Liver (tissue), 9 donors: Measurements from ENCODE around the gene ECE1. TPM values are rescaled to one million over a fixed set of nuclear protein-coding genes. Genes with fewer than 3 reads are reported as not detected.

Source experiments
- DNase-seq: peaks from one replicate; pipeline ENCODE4 v3.0.0-alpha.2; 2017; ENCODE audit warnings: low spot score
- H3K27ac ChIP-seq, 2 donors: one replicate each; pipeline ENCODE4 v1.7.0; 2013; ENCODE audit warnings: inconsistent platforms in 2 of 2, low read length in 2 of 2, control low read depth in 1 of 2, low read depth in 1 of 2, mild to moderate bottlenecking in 1 of 2
- H3K27me3 ChIP-seq, 4 donors: one replicate each; pipeline versions ENCODE4 v1.6.1 to v1.7.0; 2013; ENCODE audit warnings: low read length in 3 of 4, inconsistent platforms in 1 of 4, mild to moderate bottlenecking in 1 of 4, moderate library complexity in 1 of 4; ENCODE audit not compliant: control insufficient read depth in 4 of 4, insufficient read depth in 4 of 4
- H3K36me3 ChIP-seq, 4 donors: one replicate each; pipeline versions ENCODE4 v1.6.1 to v1.7.0; 2013; ENCODE audit warnings: low read length in 3 of 4, mild to moderate bottlenecking in 3 of 4, low read depth in 1 of 4, moderate library complexity in 1 of 4; ENCODE audit not compliant: control insufficient read depth in 4 of 4, insufficient read depth in 3 of 4
- H3K4me1 ChIP-seq, 4 donors: one replicate each; pipeline versions ENCODE4 v1.6.1 to v1.7.0; 2013; ENCODE audit warnings: low read length in 3 of 4, mild to moderate bottlenecking in 3 of 4, moderate library complexity in 1 of 4; ENCODE audit not compliant: control insufficient read depth in 4 of 4, insufficient read depth in 4 of 4
- H3K4me3 ChIP-seq, 3 donors: one replicate each; pipeline versions ENCODE4 v1.6.1 to v1.7.0; 2013; ENCODE audit warnings: low read length in 3 of 3, control low read depth in 1 of 3, low read depth in 1 of 3, mild to moderate bottlenecking in 1 of 3
- H3K9ac ChIP-seq, 2 donors: one replicate each; pipeline ENCODE4 v1.7.0; 2013; ENCODE audit warnings: low read length in 2 of 2, mild to moderate bottlenecking in 2 of 2, moderate library complexity in 2 of 2, control low read depth in 1 of 2, low read depth in 1 of 2
- H3K9me3 ChIP-seq, 4 donors: one replicate each; pipeline versions ENCODE4 v1.6.1 to v1.7.0; 2013; ENCODE audit warnings: low read length in 3 of 4; ENCODE audit not compliant: control insufficient read depth in 4 of 4
- FOXA1 ChIP-seq: IDR thresholded peaks from 2 replicates; pipeline ENCODE4 v1.6.1; 2016; ENCODE audit warnings: antibody characterized with exemption
- GABPA ChIP-seq, 2 donors: IDR thresholded peaks in 1 of 2; conservative IDR thresholded peaks in 1 of 2; 2 replicates each; pipeline ENCODE4 v1.6.1; 2016; ENCODE audit warnings: antibody characterized with exemption in 2 of 2, mild to moderate bottlenecking in 1 of 2, moderate library complexity in 1 of 2
- HNF4A ChIP-seq, 2 donors: conservative IDR thresholded peaks; 2 replicates each; pipeline ENCODE4 v1.6.1; 2016; ENCODE audit warnings: antibody characterized with exemption in 2 of 2, mild to moderate bottlenecking in 2 of 2
- JUND ChIP-seq, 2 donors: IDR thresholded peaks; 2 replicates each; pipeline ENCODE4 v1.6.1; 2016; ENCODE audit warnings: antibody characterized with exemption in 2 of 2
- RAD21 ChIP-seq, 2 donors: IDR thresholded peaks; 2 replicates each; pipeline ENCODE4 v1.6.1; 2016; ENCODE audit warnings: antibody characterized with exemption in 2 of 2, mild to moderate bottlenecking in 2 of 2
- RXRA ChIP-seq, 2 donors: IDR thresholded peaks; 2 replicates each; pipeline ENCODE4 v1.6.1; 2017 to 2018; ENCODE audit warnings: antibody characterized with exemption in 2 of 2, mild to moderate bottlenecking in 1 of 2
- SP1 ChIP-seq: IDR thresholded peaks from 2 replicates; pipeline ENCODE4 v1.6.1; 2018; ENCODE audit warnings: antibody characterized with exemption, mild to moderate bottlenecking
- YY1 ChIP-seq: IDR thresholded peaks from 2 replicates; pipeline ENCODE4 v1.6.1; 2016; ENCODE audit warnings: antibody characterized with exemption, mild to moderate bottlenecking
- WGBS: extraction: QIAGEN DNeasy Blood & Tissue Kit; methylation state at CpG from one replicate; pipeline ENCODE4 v1.1.7; 2013; 5-methylcytosine and 5-hydroxymethylcytosine counted together
- polyA plus RNA-seq, 2 donors: library from polyadenylated mRNA; stranded (reverse) in 1 of 2; unstranded in 1 of 2; fragments of 200-250 nt in 1 of 2; fragments of >200 nt in 1 of 2; fragmentation: Nextera tagmentation in 1 of 2; extraction: Ambion mirVana in 1 of 2; gene quantifications; one replicate each; pipeline versions ENCODE4 v1.2.1 to v1.2.3, GENCODE V29; 2013 to 2015
- total RNA-seq, 2 donors: library from RNA; depleted of rRNA; stranded (reverse); fragments of >200 nt; gene quantifications; one replicate each; pipeline ENCODE4 v1.2.3, GENCODE V29; 2014
- TF ChIP-seq, protein P1 (sequence below): IDR thresholded peaks from 2 replicates; pipeline ENCODE4 v1.6.1; 2016; ENCODE audit warnings: antibody characterized with exemption
- TF ChIP-seq, protein P2 (sequence below): IDR thresholded peaks from 2 replicates; pipeline ENCODE4 v1.6.1; 2016; ENCODE audit warnings: antibody characterized with exemption, mild to moderate bottlenecking
- TF ChIP-seq, protein P3 (sequence below): IDR thresholded peaks from 2 replicates; pipeline ENCODE4 v1.6.1; 2016; ENCODE audit warnings: antibody characterized with exemption
- donor health status: healthy.
- donor health status: healthy.
- donor health status: healthy.
- donor health status: healthy.
- donor health status: healthy.

The ECE1 gene
- total and polyA plus RNA-seq, 4 donors = 29.3 to 46.4 (median 39.6) TPM

DNA sequence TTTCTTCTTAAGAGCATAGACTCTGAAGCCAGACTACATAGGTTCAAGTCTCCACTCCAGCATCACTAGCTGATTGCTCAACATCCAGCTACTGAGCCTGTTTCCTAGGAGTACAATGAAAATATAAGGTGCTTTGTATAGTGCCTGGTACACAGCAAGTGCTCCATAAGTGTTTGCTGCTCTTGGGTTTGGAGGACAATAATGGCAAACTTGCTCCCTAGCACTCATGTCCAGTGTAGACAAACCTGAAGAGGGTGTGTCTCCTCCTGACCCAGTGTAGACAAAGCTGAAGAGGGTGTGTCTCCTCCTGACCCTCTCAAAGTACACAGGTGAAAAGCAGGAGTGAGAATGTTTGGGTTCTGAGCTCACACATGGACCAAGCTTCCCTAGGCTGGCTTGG is 10.5 kb upstream of the ECE1 start:
- no peak for DNase-seq
- H3K4me1 ChIP-seq = no peaks in the 10 kb centered on the region

DNA sequence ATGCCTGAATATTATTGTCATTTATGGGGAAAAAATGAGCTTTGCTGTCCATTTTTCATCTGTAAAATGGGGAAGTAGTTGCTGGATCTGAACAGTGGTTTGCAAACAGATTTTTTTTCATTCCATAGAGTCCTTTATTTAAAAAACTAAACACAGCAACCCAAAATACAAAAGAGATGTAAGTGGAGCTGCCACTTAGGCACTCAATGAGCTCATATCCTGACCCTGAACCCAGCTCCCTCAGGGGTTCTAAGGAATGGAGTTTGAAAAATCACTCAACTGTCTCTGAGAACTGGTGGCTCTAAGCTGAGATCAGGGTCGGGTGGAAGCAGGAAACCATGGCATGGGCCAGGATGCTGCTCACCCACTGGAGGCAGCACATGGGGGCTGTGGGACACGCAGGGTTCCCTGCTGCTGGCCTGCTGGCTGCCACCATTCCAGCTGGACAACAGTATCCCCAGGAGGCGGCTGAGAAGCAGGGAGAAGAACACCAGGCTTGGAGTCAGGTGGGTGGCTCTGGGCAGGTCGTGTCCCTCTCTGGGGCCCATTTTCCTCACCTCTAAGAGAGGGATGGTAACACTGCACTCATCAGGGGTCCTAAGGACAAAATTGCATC is 9.6 kb upstream of the ECE1 start:
- no peak overlapping the region for H3K4me3 ChIP-seq
- no peaks in the 10 kb centered on the region for H3K36me3 ChIP-seq
- H3K9me3 ChIP-seq = no peaks in the 10 kb centered on the region
- H3K4me1 ChIP-seq = no peaks in the 10 kb centered on the region
- no peak overlapping the region for H3K27ac ChIP-seq
- no peaks in the 10 kb centered on the region for H3K27me3 ChIP-seq
- DNase-seq = no peak
- 86% methylated on average over 4 of the region's 4 CpGs for WGBS
- no peak for TF ChIP-seq FOXA1
- H3K9ac ChIP-seq = no peak overlapping the region

More for the DNA sequence above, 10.5 kb upstream of the ECE1 start:
- Histone ChIP-seq H3K27me3 (no peaks in the 10 kb centered on the region), H3K27ac (no peak overlapping the region), H3K36me3 (no peaks in the 10 kb centered on the region), H3K4me3 (no peak overlapping the region), H3K9ac (no peak overlapping the region), H3K9me3 (no peaks in the 10 kb centered on the region)
- TF ChIP-seq SP1 (no peak), FOXA1 (no peak), RXRA (IDR thresholded peaks at IDR 0.05) (no peak), HNF4A (conservative IDR thresholded peaks at IDR 0.05) (no peak)
- TF ChIP-seq, protein P1, sequence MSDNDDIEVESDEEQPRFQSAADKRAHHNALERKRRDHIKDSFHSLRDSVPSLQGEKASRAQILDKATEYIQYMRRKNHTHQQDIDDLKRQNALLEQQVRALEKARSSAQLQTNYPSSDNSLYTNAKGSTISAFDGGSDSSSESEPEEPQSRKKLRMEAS = no peak

DNA sequence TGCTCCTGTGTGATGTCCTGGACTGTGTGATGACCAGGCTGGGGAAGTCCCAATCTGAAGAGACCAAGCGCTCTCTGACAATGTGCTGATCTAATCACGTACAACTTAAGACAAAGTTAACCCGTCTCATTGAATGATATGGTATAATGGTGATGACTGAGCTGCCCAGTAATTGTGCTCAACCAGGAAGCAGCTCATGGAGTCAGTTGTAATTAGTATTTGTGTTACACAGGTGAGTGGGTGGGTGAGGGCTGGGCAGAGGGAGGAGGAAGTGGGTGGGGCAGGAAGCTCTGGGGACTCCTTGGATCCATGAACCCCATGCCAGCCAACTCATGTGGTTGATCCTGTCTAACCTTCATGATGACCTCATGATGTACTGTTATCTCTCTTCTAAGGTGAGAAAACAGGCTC is 8.7 kb upstream of the ECE1 start:
- TF ChIP-seq YY1 (no peak), GABPA (IDR thresholded peaks at IDR 0.05 in 1 of 2, conservative IDR thresholded peaks at IDR 0.05 in 1 of 2) (no peak), JUND (IDR thresholded peaks at IDR 0.05) (no peak), RAD21 (IDR thresholded peaks at IDR 0.05) (no peak)
- TF ChIP-seq, protein P2, sequence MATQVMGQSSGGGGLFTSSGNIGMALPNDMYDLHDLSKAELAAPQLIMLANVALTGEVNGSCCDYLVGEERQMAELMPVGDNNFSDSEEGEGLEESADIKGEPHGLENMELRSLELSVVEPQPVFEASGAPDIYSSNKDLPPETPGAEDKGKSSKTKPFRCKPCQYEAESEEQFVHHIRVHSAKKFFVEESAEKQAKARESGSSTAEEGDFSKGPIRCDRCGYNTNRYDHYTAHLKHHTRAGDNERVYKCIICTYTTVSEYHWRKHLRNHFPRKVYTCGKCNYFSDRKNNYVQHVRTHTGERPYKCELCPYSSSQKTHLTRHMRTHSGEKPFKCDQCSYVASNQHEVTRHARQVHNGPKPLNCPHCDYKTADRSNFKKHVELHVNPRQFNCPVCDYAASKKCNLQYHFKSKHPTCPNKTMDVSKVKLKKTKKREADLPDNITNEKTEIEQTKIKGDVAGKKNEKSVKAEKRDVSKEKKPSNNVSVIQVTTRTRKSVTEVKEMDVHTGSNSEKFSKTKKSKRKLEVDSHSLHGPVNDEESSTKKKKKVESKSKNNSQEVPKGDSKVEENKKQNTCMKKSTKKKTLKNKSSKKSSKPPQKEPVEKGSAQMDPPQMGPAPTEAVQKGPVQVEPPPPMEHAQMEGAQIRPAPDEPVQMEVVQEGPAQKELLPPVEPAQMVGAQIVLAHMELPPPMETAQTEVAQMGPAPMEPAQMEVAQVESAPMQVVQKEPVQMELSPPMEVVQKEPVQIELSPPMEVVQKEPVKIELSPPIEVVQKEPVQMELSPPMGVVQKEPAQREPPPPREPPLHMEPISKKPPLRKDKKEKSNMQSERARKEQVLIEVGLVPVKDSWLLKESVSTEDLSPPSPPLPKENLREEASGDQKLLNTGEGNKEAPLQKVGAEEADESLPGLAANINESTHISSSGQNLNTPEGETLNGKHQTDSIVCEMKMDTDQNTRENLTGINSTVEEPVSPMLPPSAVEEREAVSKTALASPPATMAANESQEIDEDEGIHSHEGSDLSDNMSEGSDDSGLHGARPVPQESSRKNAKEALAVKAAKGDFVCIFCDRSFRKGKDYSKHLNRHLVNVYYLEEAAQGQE = no peak
- TF ChIP-seq, protein P3, sequence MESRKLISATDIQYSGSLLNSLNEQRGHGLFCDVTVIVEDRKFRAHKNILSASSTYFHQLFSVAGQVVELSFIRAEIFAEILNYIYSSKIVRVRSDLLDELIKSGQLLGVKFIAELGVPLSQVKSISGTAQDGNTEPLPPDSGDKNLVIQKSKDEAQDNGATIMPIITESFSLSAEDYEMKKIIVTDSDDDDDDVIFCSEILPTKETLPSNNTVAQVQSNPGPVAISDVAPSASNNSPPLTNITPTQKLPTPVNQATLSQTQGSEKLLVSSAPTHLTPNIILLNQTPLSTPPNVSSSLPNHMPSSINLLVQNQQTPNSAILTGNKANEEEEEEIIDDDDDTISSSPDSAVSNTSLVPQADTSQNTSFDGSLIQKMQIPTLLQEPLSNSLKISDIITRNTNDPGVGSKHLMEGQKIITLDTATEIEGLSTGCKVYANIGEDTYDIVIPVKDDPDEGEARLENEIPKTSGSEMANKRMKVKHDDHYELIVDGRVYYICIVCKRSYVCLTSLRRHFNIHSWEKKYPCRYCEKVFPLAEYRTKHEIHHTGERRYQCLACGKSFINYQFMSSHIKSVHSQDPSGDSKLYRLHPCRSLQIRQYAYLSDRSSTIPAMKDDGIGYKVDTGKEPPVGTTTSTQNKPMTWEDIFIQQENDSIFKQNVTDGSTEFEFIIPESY = no peak

More for the DNA sequence above, 8.7 kb upstream of the ECE1 start:
- no peak overlapping the region for H3K4me3 ChIP-seq
- no peaks in the 10 kb centered on the region for H3K27me3 ChIP-seq
- H3K9me3 ChIP-seq = no peaks in the 10 kb centered on the region
- H3K4me1 ChIP-seq = no peaks in the 10 kb centered on the region
- WGBS = 81% methylated on average over 3 of the region's 3 CpGs
- no peak overlapping the region for H3K27ac ChIP-seq
- H3K9ac ChIP-seq = no peak overlapping the region
- H3K36me3 ChIP-seq = no peaks in the 10 kb centered on the region
- no peak for DNase-seq
